Activated naive CD4-positive, alpha-beta T cell treated with anti-CD3 and anti-CD28 coated beads, Interleukin-2, amount 10 ng/mL, durations not matched to agents 5 hours and 36 hours (primary cell): ENCODE measurements around the gene ANTXR2. TPM values are rescaled to one million over a fixed set of nuclear protein-coding genes. Genes with fewer than 3 reads are reported as not detected.

Source experiments
- total RNA-seq, 2 experiments: library from RNA; stranded (reverse); gene quantifications; one replicate each; pipeline ENCODE4 v1.2.3, GENCODE V29; 2021

The ANTXR2 gene
- total RNA-seq = 10 to 100 TPM; 46.7 to 48.8 TPM

GRCh38 chr4:80072744-80073472, at the start of gene ANTXR2:
Gene ANTXR2, minus strand, starts transcription at chr4:80073229. Its CDS starts 669 bp downstream, at chr4:80072560.

Other genes with a start within 250 kb of the ANTXR2 start
- gene PRDM8, start 124.3 kb upstream of the ANTXR2 start, total RNA-seq = 1 to 10 TPM; 5.4 to 7.4 TPM
- gene FGF5, start 193.4 kb upstream of the ANTXR2 start, total RNA-seq = not detected